Measurements from ENCODE around the gene CRYBA2. TPM values are rescaled to one million over a fixed set of nuclear protein-coding genes. Genes with fewer than 3 reads are reported as not detected.
A peak's percentile ranks its signal among the peaks of the same experiment; 100 is the strongest.

Gene CRYBA2
- total RNA-seq, 1 donor from 2014 or later = not detected

- Histone ChIP-seq H3K36me3 (no peaks in the 10 kb centered on the region), H3K9me3 (no peaks in the 10 kb centered on the region), H3K4me3 (no peak overlapping the region), H3K4me1 (peaks cover 20% of the 10 kb centered on the region), H3K27me3 (peaks cover 98% of the 10 kb centered on the region), H3K27ac (no peak overlapping the region)
- ATAC-seq (no peak), DNase-seq (peak; percentile 39)
- intact Hi-C loops (cut with DNase I) = no loop called here
- TF ChIP-seq, protein P1, sequence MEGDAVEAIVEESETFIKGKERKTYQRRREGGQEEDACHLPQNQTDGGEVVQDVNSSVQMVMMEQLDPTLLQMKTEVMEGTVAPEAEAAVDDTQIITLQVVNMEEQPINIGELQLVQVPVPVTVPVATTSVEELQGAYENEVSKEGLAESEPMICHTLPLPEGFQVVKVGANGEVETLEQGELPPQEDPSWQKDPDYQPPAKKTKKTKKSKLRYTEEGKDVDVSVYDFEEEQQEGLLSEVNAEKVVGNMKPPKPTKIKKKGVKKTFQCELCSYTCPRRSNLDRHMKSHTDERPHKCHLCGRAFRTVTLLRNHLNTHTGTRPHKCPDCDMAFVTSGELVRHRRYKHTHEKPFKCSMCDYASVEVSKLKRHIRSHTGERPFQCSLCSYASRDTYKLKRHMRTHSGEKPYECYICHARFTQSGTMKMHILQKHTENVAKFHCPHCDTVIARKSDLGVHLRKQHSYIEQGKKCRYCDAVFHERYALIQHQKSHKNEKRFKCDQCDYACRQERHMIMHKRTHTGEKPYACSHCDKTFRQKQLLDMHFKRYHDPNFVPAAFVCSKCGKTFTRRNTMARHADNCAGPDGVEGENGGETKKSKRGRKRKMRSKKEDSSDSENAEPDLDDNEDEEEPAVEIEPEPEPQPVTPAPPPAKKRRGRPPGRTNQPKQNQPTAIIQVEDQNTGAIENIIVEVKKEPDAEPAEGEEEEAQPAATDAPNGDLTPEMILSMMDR (IDR thresholded peaks at IDR 0.05) = no peak
Observed at GRCh38 chr2:218992196-218992595, 1.0 kb downstream of the CRYBA2 start.

- TF ChIP-seq, protein P1 (IDR thresholded peaks at IDR 0.05) = no peak
Observed at GRCh38 chr2:218991674-218992168, 1.5 kb downstream of the CRYBA2 start.

GRCh38 chr2:218990612-218991011 is 2.6 kb downstream of the CRYBA2 start:
- peaks cover 14% of the 10 kb centered on the region for H3K4me1 ChIP-seq
- DNase-seq = no peak
- H3K36me3 ChIP-seq = no peaks in the 10 kb centered on the region
- intact Hi-C loops (cut with DNase I) = no loop called here
- no peak overlapping the region for H3K4me3 ChIP-seq
- TF ChIP-seq, protein P1 (IDR thresholded peaks at IDR 0.05) = no peak
- H3K9me3 ChIP-seq = no peaks in the 10 kb centered on the region
- no peak overlapping the region for H3K27ac ChIP-seq
- ATAC-seq = no peak
- H3K27me3 ChIP-seq = peaks cover 99% of the 10 kb centered on the region

More at GRCh38 chr2:218991674-218992168, 1.5 kb downstream of the CRYBA2 start:
- peaks cover 98% of the 10 kb centered on the region for H3K27me3 ChIP-seq
- DNase-seq (peak; percentile 57), ATAC-seq (no peak)
- no peak overlapping the region for H3K4me3 ChIP-seq
- intact Hi-C loops (cut with DNase I) = no loop called here
- no peak overlapping the region for H3K27ac ChIP-seq
- H3K4me1 ChIP-seq = peaks cover 20% of the 10 kb centered on the region
- no peaks in the 10 kb centered on the region for H3K36me3 ChIP-seq
- no peaks in the 10 kb centered on the region for H3K9me3 ChIP-seq

- no peak for ATAC-seq
- Histone ChIP-seq H3K36me3 (no peaks in the 10 kb centered on the region), H3K27ac (no peak overlapping the region), H3K9me3 (no peaks in the 10 kb centered on the region), H3K4me1 (peaks cover 18% of the 10 kb centered on the region), H3K4me3 (no peak overlapping the region), H3K27me3 (peaks cover 99% of the 10 kb centered on the region)
- TF ChIP-seq, protein P1 (IDR thresholded peaks at IDR 0.05) = no peak
- DNase-seq = no peak
- intact Hi-C loops (cut with DNase I) = no loop called here
Observed at GRCh38 chr2:218990052-218990451, 3.2 kb downstream of the CRYBA2 start.

DNA sequence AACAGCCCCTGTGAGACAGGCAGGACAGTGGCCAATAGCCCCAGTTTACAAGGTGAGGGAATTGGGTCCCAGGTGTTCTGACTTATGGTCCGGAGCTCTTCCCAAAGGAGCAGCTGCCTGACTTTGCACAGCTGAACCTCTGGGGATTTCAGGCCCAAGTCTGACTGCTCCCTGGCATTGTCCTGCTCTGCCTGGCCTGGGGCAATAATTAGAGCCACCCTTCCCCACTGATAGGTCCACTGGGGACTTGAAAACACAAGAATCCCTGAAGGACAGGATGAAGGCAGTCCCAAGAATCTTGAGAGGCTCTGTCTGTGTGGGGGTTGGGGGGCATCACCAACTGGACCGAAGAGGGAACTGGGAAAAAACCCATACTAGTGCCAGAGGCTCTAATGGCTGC is 4.6 kb downstream of the CRYBA2 start:
- no peak overlapping the region for H3K4me3 ChIP-seq
- ATAC-seq (no peak), DNase-seq (no peak)
- intact Hi-C loops (cut with DNase I) = no loop called here
- TF ChIP-seq, protein P1 (IDR thresholded peaks at IDR 0.05) = no peak
- H3K27me3 ChIP-seq = peaks cover 99% of the 10 kb centered on the region
- no peaks in the 10 kb centered on the region for H3K36me3 ChIP-seq
- H3K4me1 ChIP-seq = peaks cover 27% of the 10 kb centered on the region
- no peaks in the 10 kb centered on the region for H3K9me3 ChIP-seq
- H3K27ac ChIP-seq = no peak overlapping the region

- Histone ChIP-seq H3K27me3 (peaks cover 99% of the 10 kb centered on the region), H3K27ac (no peak overlapping the region), H3K4me3 (no peak overlapping the region), H3K4me1 (peaks cover 23% of the 10 kb centered on the region), H3K36me3 (no peaks in the 10 kb centered on the region), H3K9me3 (no peaks in the 10 kb centered on the region)
- DNase-seq = no peak
- ATAC-seq = no peak
- intact Hi-C loops (cut with DNase I) = no loop called here
- TF ChIP-seq, protein P1 (IDR thresholded peaks at IDR 0.05) = no peak
Observed at GRCh38 chr2:218988164-218988563, 5.1 kb downstream of the CRYBA2 start.
